Testis (tissue), 2 donors: ENCODE measurements around the gene LRP2.

Experiments used
- POLR2A ChIP-seq: fragments of 450-650 bp; IDR thresholded peaks from one replicate; pipeline ENCODE4 v1.6.1; 2017; ENCODE audit warnings: antibody characterized with exemption, mild to moderate bottlenecking, moderate library complexity
- TF ChIP-seq, protein P1 (sequence below), 3 experiments: fragments of 450-650 bp in 2 of 3; fragments of 200-600 bp in 1 of 3; sonication (generic) in 1 of 3; IDR thresholded peaks; one replicate each; pipeline ENCODE4 v1.5.1; 2016 to 2019; ENCODE audit warnings: antibody characterized with exemption in 3 of 3, mild to moderate bottlenecking in 2 of 3, moderate library complexity in 1 of 3

- TF ChIP-seq POLR2A, result no peak
- TF ChIP-seq, protein P1, sequence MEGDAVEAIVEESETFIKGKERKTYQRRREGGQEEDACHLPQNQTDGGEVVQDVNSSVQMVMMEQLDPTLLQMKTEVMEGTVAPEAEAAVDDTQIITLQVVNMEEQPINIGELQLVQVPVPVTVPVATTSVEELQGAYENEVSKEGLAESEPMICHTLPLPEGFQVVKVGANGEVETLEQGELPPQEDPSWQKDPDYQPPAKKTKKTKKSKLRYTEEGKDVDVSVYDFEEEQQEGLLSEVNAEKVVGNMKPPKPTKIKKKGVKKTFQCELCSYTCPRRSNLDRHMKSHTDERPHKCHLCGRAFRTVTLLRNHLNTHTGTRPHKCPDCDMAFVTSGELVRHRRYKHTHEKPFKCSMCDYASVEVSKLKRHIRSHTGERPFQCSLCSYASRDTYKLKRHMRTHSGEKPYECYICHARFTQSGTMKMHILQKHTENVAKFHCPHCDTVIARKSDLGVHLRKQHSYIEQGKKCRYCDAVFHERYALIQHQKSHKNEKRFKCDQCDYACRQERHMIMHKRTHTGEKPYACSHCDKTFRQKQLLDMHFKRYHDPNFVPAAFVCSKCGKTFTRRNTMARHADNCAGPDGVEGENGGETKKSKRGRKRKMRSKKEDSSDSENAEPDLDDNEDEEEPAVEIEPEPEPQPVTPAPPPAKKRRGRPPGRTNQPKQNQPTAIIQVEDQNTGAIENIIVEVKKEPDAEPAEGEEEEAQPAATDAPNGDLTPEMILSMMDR (IDR thresholded peaks at IDR 0.05), result no peak
Observed at GRCh38 chr2:169110916-169111315, 251.4 kb downstream of the LRP2 start.
